Measurements from ENCODE around the gene TIMM44.
"Not testable (repeated sequence)": the region's sequence is repeated elsewhere in the genome, so short reads cannot be mapped to it uniquely, and the experiment has no call there.

TIMM44 gene

GRCh38 chr19:7923295-7924191 lies 19.9 kb downstream of the TIMM44 start:
- no peak for DNase-seq

GRCh38 chr19:7922836-7923195 lies 20.6 kb downstream of the TIMM44 start:
- no peak for DNase-seq

GRCh38 chr19:7921967-7922835 lies 21.3 kb downstream of the TIMM44 start:
- DNase-seq: no peak

GRCh38 chr19:7921302-7921966 lies 22.0 kb downstream of the TIMM44 start:
- DNase-seq: no peak

- DNase-seq: peak; percentile 90
Measured at GRCh38 chr19:7920519-7921301, 22.8 kb downstream of the TIMM44 start.

- DNase-seq: peak; percentile 90
Measured at GRCh38 chr19:7919610-7920518, 23.6 kb downstream of the TIMM44 start, which contains the start of gene SNAPC2. SNAPC2 (plus strand) TSS chr19:7920338; CDS start chr19:7920367, 29 bp downstream.

GRCh38 chr19:7918615-7919421 lies 24.6 kb downstream of the TIMM44 start:
- no peak for DNase-seq

- not testable (repeated sequence) for DNase-seq
Measured at GRCh38 chr19:7918062-7918614, 25.3 kb downstream of the TIMM44 start.

- peak; percentile 22 for DNase-seq
Measured at GRCh38 chr19:7917267-7918061, 26.0 kb downstream of the TIMM44 start.

GRCh38 chr19:7916955-7917266 lies 26.6 kb downstream of the TIMM44 start:
- DNase-seq: no peak

- peak; percentile 2 for DNase-seq
Measured at GRCh38 chr19:7916103-7916954, 27.1 kb downstream of the TIMM44 start.

GRCh38 chr19:7915250-7916102 lies 28.0 kb downstream of the TIMM44 start:
- DNase-seq: peak; percentile 3

- no peak for DNase-seq
Measured at GRCh38 chr19:7914598-7915045, 28.8 kb downstream of the TIMM44 start, which contains the start of gene TGFBR3L. TGFBR3L (plus strand) TSS chr19:7914830.

GRCh38 chr19:7914099-7914498 lies 29.4 kb downstream of the TIMM44 start:
- no peak for DNase-seq

GRCh38 chr19:7913652-7914051 lies 29.8 kb downstream of the TIMM44 start:
- DNase-seq: no peak

- DNase-seq: no peak
Measured at GRCh38 chr19:7912697-7913564, 30.5 kb downstream of the TIMM44 start.
